22Rv1 (cell line): ENCODE results near the gene CLCA2.

Experiments
- CTCF ChIP-seq: fragments of 450-650 bp; IDR thresholded peaks from 2 replicates; pipeline ENCODE4 v1.5.1; 2017; ENCODE audit warnings: mild to moderate bottlenecking
- ZFX ChIP-seq: fragments of 450-650 bp; IDR thresholded peaks from 2 replicates; pipeline ENCODE4 v1.6.1; 2017; ENCODE audit warnings: antibody characterized with exemption, borderline replicate concordance

GRCh38 chr1:86472767-86473166 lies 48.8 kb downstream of the CLCA2 start:
- TF ChIP-seq CTCF (no peak), ZFX (no peak)
